GM19397 (cell line): ENCODE data around the gene AJUBA.
A peak's percentile ranks its signal among the peaks of the same experiment; 100 is the strongest.
"Not testable (repeated sequence)": the region's sequence is repeated elsewhere in the genome, so short reads cannot be mapped to it uniquely, and the experiment has no call there.

ENCODE experiments used
- ATAC-seq: cut with Tn5 transposase; IDR thresholded peaks from one replicate; pipeline ENCODE4 v1.9.1; 2021; ENCODE audit warnings: mild to moderate bottlenecking, moderate library complexity; ENCODE audit not compliant: unreplicated experiment

Gene AJUBA

GRCh38 chr14:22955702-22956569 lies 26.4 kb downstream of the AJUBA start:
- no peak for ATAC-seq

GRCh38 chr14:22952418-22952817 lies 29.9 kb downstream of the AJUBA start:
- no peak for ATAC-seq

- ATAC-seq, result not testable (repeated sequence)
Measured at GRCh38 chr14:22951795-22952194, 30.6 kb downstream of the AJUBA start.

- no peak for ATAC-seq
Measured at GRCh38 chr14:22945642-22946041, 36.7 kb downstream of the AJUBA start.

DNA sequence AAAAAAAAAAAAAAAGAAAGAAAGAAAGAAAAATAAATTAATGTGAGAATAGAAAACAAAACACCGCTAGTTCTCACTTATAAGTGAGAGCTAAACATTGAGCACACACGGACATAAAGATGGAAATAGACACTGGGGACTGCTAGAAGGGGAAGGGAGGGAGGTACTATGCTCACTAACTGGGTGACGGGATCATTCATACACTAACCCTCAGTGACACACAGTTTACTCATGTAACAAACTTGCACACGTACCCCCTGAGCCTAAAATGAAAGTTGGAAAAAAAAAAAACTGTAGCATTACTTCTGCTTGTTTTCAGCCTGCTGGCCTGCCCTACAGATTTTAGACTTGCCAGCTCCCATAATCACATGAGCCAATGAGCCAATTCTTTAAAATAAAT lies 42.7 kb downstream of the AJUBA start:
- no peak for ATAC-seq

DNA sequence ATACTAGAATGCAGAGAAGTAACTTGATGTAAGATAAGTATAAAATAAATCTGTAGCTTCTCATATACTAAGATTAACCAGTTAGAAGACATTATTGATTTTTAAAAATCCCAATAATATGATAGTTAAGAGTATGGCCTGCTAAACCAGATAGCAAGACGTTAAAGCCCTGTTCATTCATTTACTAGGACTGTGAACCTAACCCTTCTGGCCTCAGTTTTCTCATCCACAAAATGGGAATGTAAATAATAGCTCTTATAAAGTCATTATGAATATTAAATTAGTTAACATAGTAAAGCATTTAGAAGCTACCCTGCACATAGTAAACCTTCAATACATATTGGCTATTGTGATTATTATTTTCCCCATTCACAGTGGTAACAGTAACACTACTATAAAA lies 47.2 kb downstream of the AJUBA start:
- ATAC-seq, result no peak

GRCh38 chr14:22932146-22932545 lies 50.2 kb downstream of the AJUBA start:
- no peak for ATAC-seq

DNA sequence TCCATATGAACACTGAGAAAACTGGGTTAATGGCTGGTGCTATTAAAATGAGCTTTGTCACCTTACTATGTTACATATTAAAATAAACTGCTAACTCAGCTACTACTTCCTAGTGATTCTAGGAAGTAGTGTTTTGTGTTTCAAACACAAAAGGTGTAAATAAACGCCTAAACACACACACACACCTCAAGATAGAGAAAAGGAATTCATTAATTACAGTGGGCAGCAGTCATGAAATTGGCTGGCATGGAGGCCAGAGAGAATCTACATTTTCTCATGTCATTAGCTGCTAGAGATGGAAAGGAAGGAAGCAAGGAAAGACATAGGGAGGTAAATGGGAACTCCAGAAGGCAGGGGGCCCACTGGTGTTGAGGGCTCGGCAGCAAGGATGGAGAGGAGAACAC lies 52.4 kb downstream of the AJUBA start:
- ATAC-seq, result no peak

- peak; percentile 91 for ATAC-seq
Measured at GRCh38 chr14:22929104-22929960, 53.0 kb downstream of the AJUBA start, which contains the start of gene PRMT5. Gene PRMT5 (minus strand): TSS chr14:22929376. CDS start chr14:22929361, 15 bp downstream.

GRCh38 chr14:22928237-22929103 lies 53.9 kb downstream of the AJUBA start:
- ATAC-seq, result no peak

GRCh38 chr14:22926316-22926715 lies 56.0 kb downstream of the AJUBA start:
- no peak for ATAC-seq

DNA sequence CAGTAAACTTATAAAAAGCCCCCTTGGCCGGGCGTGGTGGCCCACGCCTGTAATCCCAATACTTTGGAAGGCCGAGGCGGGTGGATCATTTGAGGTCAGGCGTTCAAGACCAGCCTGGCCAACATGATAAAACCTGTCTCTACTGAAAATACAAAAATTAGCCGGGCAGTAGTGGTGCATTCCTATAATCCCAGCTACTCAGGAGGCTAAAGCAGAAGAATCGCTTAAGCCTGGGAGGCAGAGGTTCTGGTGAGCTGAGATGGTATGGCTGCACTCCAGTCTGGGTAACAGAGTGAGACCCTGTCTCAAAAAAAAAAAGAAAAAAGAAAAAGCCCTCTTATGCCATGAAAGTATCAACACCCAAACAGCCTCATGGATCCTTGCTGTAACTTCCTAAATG lies 56.8 kb downstream of the AJUBA start:
- ATAC-seq, result no peak

DNA sequence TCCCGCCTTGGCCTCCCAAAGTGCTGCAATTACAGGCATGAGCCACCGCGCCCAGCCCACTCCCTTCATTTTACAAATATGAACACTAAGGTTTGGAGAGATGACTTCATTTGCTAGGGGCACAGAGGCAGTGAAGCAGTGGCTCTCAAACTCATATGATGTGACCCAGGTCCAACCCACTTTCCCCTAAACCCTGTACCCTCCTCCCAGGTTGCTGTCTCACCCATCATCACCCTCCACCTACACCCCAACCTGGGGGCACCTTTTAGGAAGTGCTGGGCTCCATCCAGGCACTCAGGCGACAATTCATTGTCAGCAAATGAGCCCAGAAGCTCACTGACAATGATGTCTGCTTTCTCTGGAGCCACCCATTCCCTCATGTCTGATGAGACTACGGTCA lies 58.6 kb downstream of the AJUBA start:
- no peak for ATAC-seq

DNA sequence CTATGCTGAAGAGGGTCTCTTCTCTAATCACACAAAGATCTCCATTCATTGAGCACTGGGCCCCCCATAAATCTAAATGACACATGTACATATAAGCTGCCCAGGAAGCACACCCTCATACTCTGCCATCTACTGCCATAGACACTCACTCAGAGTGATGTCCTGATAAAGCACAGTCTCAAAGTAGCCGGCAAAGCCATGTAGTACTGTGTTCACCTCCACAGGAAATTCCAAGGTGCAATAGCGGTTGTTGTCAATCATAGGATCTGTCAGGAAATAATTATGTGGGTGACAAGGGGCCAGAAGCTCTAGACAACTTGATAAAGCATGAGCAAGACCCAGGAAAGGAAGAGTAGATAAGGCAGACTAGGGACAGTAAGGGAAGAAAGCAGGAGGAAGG lies 60.1 kb downstream of the AJUBA start:
- no peak for ATAC-seq
